Stomach (tissue), 9 donors: Measurements from ENCODE around the gene CAVIN2. TPM values are rescaled to one million over a fixed set of nuclear protein-coding genes. Genes with fewer than 3 reads are reported as not detected.
A peak's percentile ranks its signal among the peaks of the same experiment; 100 is the strongest.

ENCODE experiments used
- DNase-seq, 2 donors: peaks; one replicate each; pipeline versions ENCODE4 v3.0.0 to v3.0.0-alpha.2; 2013 to 2019
- H3K27ac ChIP-seq, 5 donors: fragments of 200-600 bp in 4 of 5; sonication (generic) in 4 of 5; one replicate each; pipeline ENCODE4 v1.5.1; 2013 to 2019; ENCODE audit warnings: mild to moderate bottlenecking in 1 of 5, moderate library complexity in 1 of 5
- H3K27me3 ChIP-seq, 3 donors: fragments of 200-600 bp; sonication (generic); one replicate each; pipeline ENCODE4 v1.5.1; 2017 to 2019; ENCODE audit warnings: mixed run types in 1 of 3
- H3K36me3 ChIP-seq, 4 donors: fragments of 200-600 bp; sonication (generic); 1 replicate in 3 of 4; 2 replicates in 1 of 4; pipeline ENCODE4 v1.5.1; 2016 to 2019
- H3K4me1 ChIP-seq, 4 donors: fragments of 200-600 bp; sonication (generic); one replicate each; pipeline ENCODE4 v1.5.1; 2016 to 2019
- H3K4me3 ChIP-seq, 4 donors: fragments of 200-600 bp; sonication (generic) in 3 of 4; one replicate each; pipeline ENCODE4 v1.5.1; 2016 to 2019; ENCODE audit warnings: mild to moderate bottlenecking in 1 of 4
- H3K9me3 ChIP-seq, 4 donors: fragments of 200-600 bp; sonication (generic); one replicate each; pipeline ENCODE4 v1.5.1; 2016 to 2019
- EP300 ChIP-seq: sonication (generic); formaldehyde crosslinking; IDR thresholded peaks from one replicate; pipeline ENCODE4 v1.6.1; 2017; ENCODE audit warnings: antibody characterized with exemption
- POLR2A ChIP-seq, 4 donors: fragments of 450-650 bp; IDR thresholded peaks; one replicate each; pipeline ENCODE4 v1.6.1; 2016; ENCODE audit warnings: antibody characterized with exemption in 4 of 4, control low read depth in 2 of 4, mild to moderate bottlenecking in 1 of 4, moderate library complexity in 1 of 4
- POLR2AphosphoS5 ChIP-seq, 3 donors: sonication (generic); formaldehyde crosslinking; IDR thresholded peaks; one replicate each; pipeline ENCODE4 v1.6.1; 2016; ENCODE audit warnings: antibody characterized with exemption in 3 of 3
- WGBS, 5 donors: extraction: QIAGEN DNeasy Blood & Tissue Kit in 3 of 5; methylation state at CpG; one replicate each; pipeline versions ENCODE4 v1.1.5 to v1.1.7; 2013 to 2018; 5-methylcytosine and 5-hydroxymethylcytosine counted together
- intact Hi-C: fragments of 100-400 bp; cut with DNase I; formaldehyde crosslinking; loops from one replicate; pipeline ENCODE4 v1.15.1; 2023; ENCODE audit warnings: low total_unique reads
- polyA plus RNA-seq, 3 donors: library from polyadenylated mRNA; stranded (reverse); fragments of 200-250 nt; gene quantifications; one replicate each; pipeline ENCODE4 v1.2.3, GENCODE V29; 2013
- total RNA-seq, 5 donors: library from RNA; depleted of rRNA; stranded (reverse); fragments of >200 nt; gene quantifications; one replicate each; pipeline versions ENCODE4 v1.1.0 to v1.2.3, GENCODE V29; 2014 to 2016
- TF ChIP-seq, protein P1 (sequence below), 7 experiments: fragments of 450-650 bp in 4 of 7; fragments of 200-600 bp in 3 of 7; sonication (generic) in 3 of 7; IDR thresholded peaks; one replicate each; pipeline ENCODE4 v1.5.1; 2016 to 2019; ENCODE audit warnings: antibody characterized with exemption in 7 of 7, control low read depth in 2 of 7, mild to moderate bottlenecking in 1 of 7
- donor health status: healthy with polysubstance abuse.
- donor health status: Bipolar disorder and iron deficiency.
- donor health status: healthy.

Gene CAVIN2
- total and polyA plus RNA-seq, 8 donors: 5.8 to 46.3 (median 13.7) TPM

DNA sequence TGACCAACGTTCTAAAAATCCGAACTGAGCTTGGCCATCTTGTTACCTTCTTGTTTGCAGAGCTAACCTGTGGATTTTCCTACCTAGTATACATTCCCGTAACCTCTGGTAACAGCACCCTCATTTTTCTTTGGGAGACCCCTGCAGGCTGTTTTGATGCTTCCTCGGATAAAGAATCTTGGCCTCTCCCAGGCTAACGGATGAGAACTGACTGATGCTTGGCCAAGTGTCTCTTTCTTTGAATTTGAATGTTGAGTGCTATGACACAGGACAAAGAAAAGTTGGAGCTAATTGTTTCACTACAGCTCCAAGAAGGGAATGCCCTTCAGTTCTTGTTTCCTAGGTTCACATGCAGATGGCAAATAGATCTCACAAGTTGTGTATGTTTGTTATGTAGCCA is 19.3 kb upstream of the CAVIN2 start:
- peaks cover 5 to 40% (median 24%) of the 10 kb centered on the region in 4 donors for H3K4me1 ChIP-seq
- 76 to 88% (median 83%) methylated on average over 5 of the region's 5 CpGs for WGBS, 5 donors
- H3K27me3 ChIP-seq: no peaks in the 10 kb centered on the region
- TF ChIP-seq POLR2A (IDR thresholded peaks at IDR 0.05) (no peak), POLR2AphosphoS5 (IDR thresholded peaks at IDR 0.05) (no peak), EP300 (no peak)
- TF ChIP-seq, protein P1, sequence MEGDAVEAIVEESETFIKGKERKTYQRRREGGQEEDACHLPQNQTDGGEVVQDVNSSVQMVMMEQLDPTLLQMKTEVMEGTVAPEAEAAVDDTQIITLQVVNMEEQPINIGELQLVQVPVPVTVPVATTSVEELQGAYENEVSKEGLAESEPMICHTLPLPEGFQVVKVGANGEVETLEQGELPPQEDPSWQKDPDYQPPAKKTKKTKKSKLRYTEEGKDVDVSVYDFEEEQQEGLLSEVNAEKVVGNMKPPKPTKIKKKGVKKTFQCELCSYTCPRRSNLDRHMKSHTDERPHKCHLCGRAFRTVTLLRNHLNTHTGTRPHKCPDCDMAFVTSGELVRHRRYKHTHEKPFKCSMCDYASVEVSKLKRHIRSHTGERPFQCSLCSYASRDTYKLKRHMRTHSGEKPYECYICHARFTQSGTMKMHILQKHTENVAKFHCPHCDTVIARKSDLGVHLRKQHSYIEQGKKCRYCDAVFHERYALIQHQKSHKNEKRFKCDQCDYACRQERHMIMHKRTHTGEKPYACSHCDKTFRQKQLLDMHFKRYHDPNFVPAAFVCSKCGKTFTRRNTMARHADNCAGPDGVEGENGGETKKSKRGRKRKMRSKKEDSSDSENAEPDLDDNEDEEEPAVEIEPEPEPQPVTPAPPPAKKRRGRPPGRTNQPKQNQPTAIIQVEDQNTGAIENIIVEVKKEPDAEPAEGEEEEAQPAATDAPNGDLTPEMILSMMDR (IDR thresholded peaks at IDR 0.05): no peak
- H3K4me3 ChIP-seq: no peak overlapping the region
- H3K36me3 ChIP-seq: no peaks in the 10 kb centered on the region
- peak overlapping the region; percentile 46 to 81 (median 71) for H3K27ac ChIP-seq
- no peaks in the 10 kb centered on the region for H3K9me3 ChIP-seq
- DNase-seq: no peak
- intact Hi-C loops: no loop called here

DNA sequence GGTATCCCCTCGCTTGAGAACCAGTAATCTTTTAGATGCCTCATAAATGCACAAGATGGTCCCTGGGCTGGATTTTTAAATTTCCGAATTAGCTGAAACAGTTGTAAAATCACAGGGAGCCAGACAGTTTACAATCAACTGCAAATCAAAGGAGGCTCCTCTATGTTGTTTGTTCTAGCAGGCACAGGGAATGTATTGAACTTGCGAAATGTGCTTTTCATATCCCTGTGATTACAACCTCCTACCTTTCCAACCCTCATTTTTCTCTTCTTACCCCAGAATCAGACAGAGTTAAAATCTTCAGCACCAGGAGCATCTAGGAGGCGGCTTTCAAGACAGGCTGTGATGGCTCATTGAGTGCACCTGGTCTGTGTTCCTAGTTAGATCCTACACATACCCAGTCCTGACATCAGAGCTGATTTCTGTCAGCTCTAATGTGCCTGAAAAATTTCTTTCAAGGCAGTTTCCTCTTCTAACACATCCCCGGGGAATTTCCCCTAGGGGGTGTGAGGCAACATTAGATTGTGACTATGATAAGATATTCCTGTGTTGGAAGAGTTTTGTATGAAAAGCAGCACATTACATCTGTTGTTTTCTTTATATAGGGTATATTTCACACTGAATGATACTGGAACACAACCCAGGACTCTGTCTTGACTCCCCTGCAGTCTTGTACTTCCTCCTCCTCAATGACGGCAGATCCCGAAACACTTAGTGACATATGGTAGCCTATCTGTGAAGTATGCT is 17.9 kb upstream of the CAVIN2 start:
- Histone ChIP-seq H3K4me3 (no peak overlapping the region), H3K36me3 (no peaks in the 10 kb centered on the region), H3K27me3 (no peaks in the 10 kb centered on the region), H3K9me3 (no peaks in the 10 kb centered on the region), H3K27ac (peak overlapping the region in 2 of 5 donors; percentile 6 to 30), H3K4me1 (peaks cover 5 to 40% (median 24%) of the 10 kb centered on the region in 4 donors)
- WGBS, 5 donors: 77 to 88% (median 82%) methylated on average over 7 of the region's 7 CpGs
- intact Hi-C loops: no loop called here
- TF ChIP-seq POLR2A (IDR thresholded peaks at IDR 0.05) (no peak), EP300 (no peak)
- DNase-seq: no peak

DNA sequence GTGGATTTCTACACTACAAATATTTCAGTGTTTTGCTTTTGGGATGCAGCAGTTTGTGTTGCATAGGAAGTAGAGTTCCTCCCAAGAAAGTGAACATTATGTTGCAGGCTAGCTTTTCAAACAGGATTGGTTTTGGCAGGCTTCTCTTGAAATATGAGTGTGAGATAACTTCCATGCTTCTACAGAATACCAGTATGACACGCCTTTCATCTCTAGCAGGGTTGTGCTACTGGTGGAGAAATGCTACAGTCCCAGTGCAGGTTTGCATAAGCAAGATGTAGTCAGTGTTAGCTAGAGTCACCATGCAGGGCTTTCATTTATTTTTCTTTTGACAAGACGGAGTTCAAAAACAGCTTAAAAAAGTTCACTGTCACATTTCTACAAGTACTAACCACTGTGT is 17.1 kb upstream of the CAVIN2 start:
- Histone ChIP-seq H3K27me3 (no peaks in the 10 kb centered on the region), H3K4me3 (no peak overlapping the region), H3K4me1 (peaks cover 5 to 40% (median 24%) of the 10 kb centered on the region in 4 donors), H3K36me3 (no peaks in the 10 kb centered on the region), H3K27ac (no peak overlapping the region), H3K9me3 (no peaks in the 10 kb centered on the region)
- TF ChIP-seq EP300 (no peak), POLR2AphosphoS5 (IDR thresholded peaks at IDR 0.05) (no peak), POLR2A (IDR thresholded peaks at IDR 0.05) (no peak)
- TF ChIP-seq, protein P1 (IDR thresholded peaks at IDR 0.05): no peak
- intact Hi-C loops: no loop called here
- WGBS, 5 donors: 46 to 72% (median 62%) methylated on average over 2 of the region's 2 CpGs
- DNase-seq: no peak

DNA sequence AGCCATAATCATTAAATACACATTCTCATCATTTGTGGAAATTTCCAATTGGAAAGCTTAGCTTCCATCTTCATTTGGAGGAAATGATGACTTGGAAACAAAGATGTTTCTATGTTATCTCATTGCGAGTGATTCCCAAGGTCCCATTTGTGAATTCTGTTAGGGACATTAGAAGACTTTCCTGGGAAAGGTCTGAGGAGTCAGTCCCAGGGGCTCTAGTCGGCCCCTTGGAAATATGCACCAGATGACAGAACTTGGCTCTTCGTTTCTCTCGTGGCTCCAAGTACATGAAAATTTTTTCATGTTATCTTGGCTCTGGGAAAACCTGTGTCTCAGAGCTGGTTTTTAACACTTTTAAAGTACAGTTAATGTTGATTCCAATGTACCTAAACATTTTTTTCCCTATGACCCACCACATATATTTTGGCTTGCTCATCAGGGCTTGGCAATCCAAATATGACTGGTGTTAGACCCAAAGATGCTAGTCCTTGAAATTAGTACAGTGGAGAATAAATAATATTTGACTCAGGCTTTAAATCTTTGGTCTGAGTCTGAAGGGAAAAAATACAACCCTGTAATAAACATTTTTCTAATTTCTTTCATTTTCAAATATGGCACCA is 15.4 kb upstream of the CAVIN2 start:
- no peak overlapping the region for H3K4me3 ChIP-seq
- intact Hi-C loops: no loop called here
- no peaks in the 10 kb centered on the region for H3K9me3 ChIP-seq
- H3K36me3 ChIP-seq: no peaks in the 10 kb centered on the region
- DNase-seq: no peak
- peaks cover 1 to 36% (median 19%) of the 10 kb centered on the region in 4 donors for H3K4me1 ChIP-seq
- TF ChIP-seq, protein P1 (IDR thresholded peaks at IDR 0.05): no peak
- TF ChIP-seq EP300 (no peak), POLR2A (IDR thresholded peaks at IDR 0.05) (no peak), POLR2AphosphoS5 (IDR thresholded peaks at IDR 0.05) (no peak)
- 78 to 92% (median 85%) methylated on average over 4 of the region's 4 CpGs for WGBS, 5 donors
- H3K27ac ChIP-seq: no peak overlapping the region
- H3K27me3 ChIP-seq: no peaks in the 10 kb centered on the region
